ENCODE measurements around the gene RGS7.

DNA sequence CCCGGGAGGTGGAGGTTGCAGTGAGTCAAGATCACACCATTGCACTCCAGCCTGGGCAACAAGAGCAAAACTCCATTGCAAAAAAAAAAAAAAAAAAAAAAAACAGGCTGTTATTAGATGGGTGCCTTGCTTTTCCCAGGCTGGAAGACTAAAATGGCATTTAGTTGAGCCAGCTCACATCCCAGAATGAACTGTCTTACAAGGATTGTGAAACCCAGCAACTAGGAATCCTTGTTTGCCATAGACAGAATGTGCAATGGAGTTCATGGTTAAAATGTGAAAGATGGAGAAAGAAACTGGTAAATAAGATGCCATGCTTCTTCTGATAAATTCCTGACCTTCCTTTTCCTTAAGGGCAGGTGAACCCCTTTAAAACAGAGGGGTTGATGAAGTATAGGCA lies 529.2 kb downstream of the RGS7 start:
- no peak for TF ChIP-seq POLR2A (IDR thresholded peaks at IDR 0.05)
- TF ChIP-seq, protein P1, sequence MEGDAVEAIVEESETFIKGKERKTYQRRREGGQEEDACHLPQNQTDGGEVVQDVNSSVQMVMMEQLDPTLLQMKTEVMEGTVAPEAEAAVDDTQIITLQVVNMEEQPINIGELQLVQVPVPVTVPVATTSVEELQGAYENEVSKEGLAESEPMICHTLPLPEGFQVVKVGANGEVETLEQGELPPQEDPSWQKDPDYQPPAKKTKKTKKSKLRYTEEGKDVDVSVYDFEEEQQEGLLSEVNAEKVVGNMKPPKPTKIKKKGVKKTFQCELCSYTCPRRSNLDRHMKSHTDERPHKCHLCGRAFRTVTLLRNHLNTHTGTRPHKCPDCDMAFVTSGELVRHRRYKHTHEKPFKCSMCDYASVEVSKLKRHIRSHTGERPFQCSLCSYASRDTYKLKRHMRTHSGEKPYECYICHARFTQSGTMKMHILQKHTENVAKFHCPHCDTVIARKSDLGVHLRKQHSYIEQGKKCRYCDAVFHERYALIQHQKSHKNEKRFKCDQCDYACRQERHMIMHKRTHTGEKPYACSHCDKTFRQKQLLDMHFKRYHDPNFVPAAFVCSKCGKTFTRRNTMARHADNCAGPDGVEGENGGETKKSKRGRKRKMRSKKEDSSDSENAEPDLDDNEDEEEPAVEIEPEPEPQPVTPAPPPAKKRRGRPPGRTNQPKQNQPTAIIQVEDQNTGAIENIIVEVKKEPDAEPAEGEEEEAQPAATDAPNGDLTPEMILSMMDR (IDR thresholded peaks at IDR 0.05) = no peak

Measured in Peyer's patch (tissue), 4 donors.